HUES48 (cell line): ENCODE measurements around the gene FCHSD2.

ENCODE experiments used
- H3K27ac ChIP-seq: one replicate; pipeline ENCODE4 v1.7.0; 2013; ENCODE audit warnings: low read depth, low read length, inconsistent platforms
- H3K27me3 ChIP-seq: 2 replicates; pipeline ENCODE4 v1.6.1; 2013; ENCODE audit warnings: mild to moderate bottlenecking, low read length; ENCODE audit not compliant: control insufficient read depth, insufficient read depth
- H3K36me3 ChIP-seq: 2 replicates; pipeline ENCODE4 v1.6.1; 2013; ENCODE audit warnings: low read length; ENCODE audit not compliant: control insufficient read depth, insufficient read depth
- H3K4me1 ChIP-seq: 2 replicates; pipeline ENCODE4 v1.6.1; 2013; ENCODE audit warnings: mild to moderate bottlenecking, low read length; ENCODE audit not compliant: control insufficient read depth, insufficient read depth
- H3K4me3 ChIP-seq: 2 replicates; pipeline ENCODE4 v1.5.1; 2013; ENCODE audit warnings: mild to moderate bottlenecking, low read depth, low read length
- H3K9ac ChIP-seq: 2 replicates; pipeline ENCODE4 v1.6.1; 2013; ENCODE audit warnings: mild to moderate bottlenecking, low read depth, low read length, moderate library complexity
- H3K9me3 ChIP-seq: 2 replicates; pipeline ENCODE4 v1.6.1; 2013; ENCODE audit warnings: low read length; ENCODE audit not compliant: control insufficient read depth, insufficient read depth

Gene FCHSD2

DNA sequence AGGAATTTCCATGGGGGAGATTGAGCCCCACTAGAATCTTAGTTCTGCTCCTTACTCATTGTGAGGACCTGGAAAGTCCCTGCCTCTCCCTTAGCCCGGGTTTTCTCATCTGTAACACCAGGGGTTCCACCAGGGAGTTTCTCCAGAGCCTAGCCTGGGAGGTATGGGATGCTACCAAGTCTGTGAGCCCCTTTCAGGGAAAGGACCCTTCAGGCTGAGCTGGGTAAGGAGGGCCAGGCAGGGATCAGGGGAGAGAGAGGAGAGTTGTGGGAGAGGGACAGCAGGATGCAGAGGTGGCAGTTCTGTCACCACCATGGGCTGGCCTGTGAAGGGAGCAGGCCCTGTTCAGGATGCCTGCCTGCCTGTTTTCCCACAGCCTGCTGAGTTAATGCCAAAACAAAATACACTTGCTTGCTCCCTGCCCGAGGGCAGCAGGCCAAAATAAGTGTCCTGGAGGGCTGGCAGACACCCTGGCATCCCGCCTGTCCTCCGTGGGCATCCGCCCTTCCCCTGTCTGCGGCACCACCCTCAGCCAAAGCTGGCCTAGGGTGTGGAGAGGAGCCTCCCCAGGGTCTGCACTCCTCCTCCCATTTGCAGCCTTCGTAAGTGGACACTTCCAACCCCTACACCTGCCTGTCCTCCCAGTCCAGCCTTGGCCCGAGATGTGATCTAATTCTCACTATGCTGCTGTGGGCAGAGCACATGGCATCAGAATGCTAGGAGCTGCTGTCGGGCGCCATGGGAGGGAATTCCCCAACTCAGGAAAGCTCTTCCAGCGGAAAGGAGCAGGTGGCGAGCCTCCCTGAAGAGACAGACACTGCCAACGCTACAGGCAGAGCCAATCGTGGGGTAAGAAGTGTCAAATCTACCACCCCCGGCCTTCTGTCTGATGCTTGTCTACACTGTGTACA is 5.9 kb upstream of the FCHSD2 start:
- no peaks in the 10 kb centered on the region for H3K27me3 ChIP-seq
- no peaks in the 10 kb centered on the region for H3K36me3 ChIP-seq
- no peak overlapping the region for H3K4me3 ChIP-seq
- H3K27ac ChIP-seq: no peak overlapping the region
- no peaks in the 10 kb centered on the region for H3K9me3 ChIP-seq
- peaks cover 11% of the 10 kb centered on the region for H3K4me1 ChIP-seq
- no peak overlapping the region for H3K9ac ChIP-seq

DNA sequence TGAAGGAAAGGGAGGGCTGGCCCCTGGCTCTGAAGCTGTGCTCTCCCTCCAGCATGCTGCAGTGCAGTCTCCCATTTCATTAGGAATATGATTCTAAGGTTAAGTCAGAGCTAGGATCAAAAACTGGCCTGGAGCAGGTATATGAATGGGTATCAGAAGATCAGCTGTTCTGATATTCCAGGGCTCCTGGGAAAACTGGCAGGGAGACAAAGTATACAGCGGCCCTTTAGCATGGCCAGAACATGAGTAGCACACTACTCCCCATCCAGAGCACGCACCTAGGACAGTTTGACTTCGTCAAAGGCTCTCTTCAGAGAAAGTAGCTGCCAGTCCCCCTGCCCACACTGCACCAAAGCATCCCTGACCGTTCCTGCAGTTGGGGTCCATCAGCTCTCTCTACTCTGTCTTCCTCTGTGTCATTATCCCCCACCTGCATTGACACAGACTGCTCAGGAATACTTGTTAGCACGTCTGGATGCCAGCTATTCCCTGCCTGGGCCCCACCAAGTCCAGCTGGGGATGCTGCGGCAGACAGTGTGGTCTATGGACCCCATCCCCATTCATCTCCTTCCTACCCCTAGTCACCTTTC is 4.0 kb upstream of the FCHSD2 start:
- H3K27me3 ChIP-seq: peaks cover under 1% of the 10 kb centered on the region
- H3K4me1 ChIP-seq: peaks cover 7% of the 10 kb centered on the region; the same call in 1 of the 2 replicates
- no peak overlapping the region for H3K9ac ChIP-seq
- H3K9me3 ChIP-seq: no peaks in the 10 kb centered on the region
- no peak overlapping the region for H3K27ac ChIP-seq
- H3K4me3 ChIP-seq: no peak overlapping the region
- no peaks in the 10 kb centered on the region for H3K36me3 ChIP-seq

DNA sequence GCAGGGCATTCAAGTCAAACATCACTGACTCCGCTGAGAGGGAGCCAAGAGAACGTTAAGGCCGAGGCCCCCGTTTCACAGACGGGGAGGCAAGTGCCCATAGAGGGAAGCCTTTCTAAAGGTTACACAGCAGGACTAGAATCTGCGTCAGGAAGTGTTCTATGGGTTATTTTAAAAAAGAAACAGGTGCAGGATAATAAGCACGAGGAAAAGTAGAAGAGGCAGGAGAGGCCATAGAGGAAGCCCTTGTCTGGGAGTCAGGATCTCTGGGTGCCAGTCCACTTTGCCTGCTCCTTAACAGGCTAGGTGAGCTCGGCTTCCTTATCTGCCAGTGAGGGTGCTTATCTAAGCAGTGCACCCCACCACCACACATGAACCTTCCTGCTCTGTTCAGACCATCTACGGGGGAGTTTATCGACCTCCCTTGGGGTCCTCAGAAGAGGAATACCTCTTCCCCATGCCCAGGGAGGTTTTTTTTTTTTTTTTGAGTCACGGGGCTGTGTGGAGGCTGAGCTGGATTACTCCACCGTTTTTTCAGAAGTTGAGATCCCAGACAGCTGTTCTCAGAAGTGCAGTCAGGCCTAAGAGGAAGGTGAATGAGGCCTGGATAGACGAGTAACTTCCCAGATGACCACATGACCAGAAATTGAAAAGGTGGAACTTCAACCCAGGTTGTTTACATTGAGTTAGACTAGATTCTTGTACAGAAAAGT is 1.2 kb upstream of the FCHSD2 start:
- H3K4me1 ChIP-seq: peaks cover 15% of the 10 kb centered on the region
- H3K27ac ChIP-seq: peak overlapping the region; percentile 50
- H3K27me3 ChIP-seq: peaks cover 10% of the 10 kb centered on the region
- H3K9me3 ChIP-seq: no peaks in the 10 kb centered on the region
- peak overlapping the region; percentile 44; the same call in 1 of the 2 replicates for H3K9ac ChIP-seq
- peak overlapping the region; percentile 74 for H3K4me3 ChIP-seq
- 0 out of 2 replicates have a peak, but pooled peaks cover 3% of the 10 kb centered on the region for H3K36me3 ChIP-seq

DNA sequence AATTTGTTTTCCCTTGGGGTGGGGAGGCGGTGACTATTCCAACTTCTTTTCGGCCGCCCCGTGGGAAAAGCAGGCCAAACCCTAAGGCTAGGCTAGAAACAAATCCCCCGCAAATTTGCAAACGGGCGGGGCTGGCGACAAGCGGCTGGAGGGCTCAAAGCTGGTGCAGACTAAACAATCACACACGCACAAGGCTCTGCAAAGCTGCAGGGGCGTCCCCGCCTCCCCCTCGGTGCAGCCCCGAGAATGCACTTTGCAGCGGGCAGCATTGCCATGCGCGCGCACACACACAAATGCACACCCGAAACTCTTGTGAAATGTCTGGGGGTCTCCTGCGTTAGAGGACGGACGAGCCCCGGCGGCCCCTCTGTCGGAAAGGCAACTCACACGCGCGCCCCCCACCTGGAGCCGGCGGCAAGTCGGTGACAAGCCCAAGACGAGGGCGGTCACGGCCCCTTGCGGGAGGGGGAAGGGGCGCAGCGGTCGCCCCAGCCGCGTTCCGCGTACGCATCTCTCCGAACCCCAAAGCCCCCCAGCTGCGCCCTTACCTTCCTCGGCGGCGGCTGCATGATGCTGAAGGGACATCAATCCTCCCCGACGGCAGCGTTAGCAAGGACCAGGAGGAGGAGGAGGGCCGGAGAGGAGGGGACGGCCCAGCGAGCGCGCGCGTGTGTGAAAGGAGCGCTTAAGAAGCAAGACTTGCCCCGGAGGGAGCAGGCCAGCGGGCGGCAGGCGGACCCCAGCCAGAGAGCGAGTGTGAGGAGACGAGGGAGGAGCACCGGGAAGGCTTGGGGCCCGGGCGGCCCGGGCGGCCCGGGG is 600 bp downstream of the FCHSD2 start:
- H3K4me1 ChIP-seq: peaks cover 15% of the 10 kb centered on the region
- H3K4me3 ChIP-seq: peak overlapping the region; percentile 74

DNA sequence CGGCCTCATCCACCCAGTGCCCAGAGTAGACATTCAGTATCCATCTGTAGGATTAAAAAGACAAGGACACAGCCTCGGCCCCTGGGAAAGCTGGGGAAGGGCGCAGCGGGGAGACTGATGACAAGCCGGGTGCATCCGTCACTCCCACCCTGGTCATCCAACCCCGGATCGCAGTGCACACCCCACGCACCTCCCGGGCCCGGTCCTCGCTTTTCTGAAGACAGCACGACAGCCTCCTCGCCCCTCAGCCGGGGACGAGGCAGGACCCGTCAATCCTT is 1.1 kb downstream of the FCHSD2 start:
- Histone ChIP-seq H3K27ac (peak overlapping the region; percentile 89), H3K27me3 (peaks cover 10% of the 10 kb centered on the region), H3K4me3 (peak overlapping the region; percentile 74), H3K9ac (no peak overlapping the region), H3K4me1 (peaks cover 15% of the 10 kb centered on the region), H3K36me3 (peaks cover 3% of the 10 kb centered on the region; the same call in 1 of the 2 replicates), H3K9me3 (no peaks in the 10 kb centered on the region)

More for the DNA sequence above, 600 bp downstream of the FCHSD2 start:
- peaks cover 3% of the 10 kb centered on the region; the same call in 1 of the 2 replicates for H3K36me3 ChIP-seq
- H3K9me3 ChIP-seq: no peaks in the 10 kb centered on the region
- H3K27me3 ChIP-seq: peaks cover 10% of the 10 kb centered on the region
- peak overlapping the region; percentile 89 for H3K27ac ChIP-seq
- peak overlapping the region; percentile 88; the same call in 1 of the 2 replicates for H3K9ac ChIP-seq

DNA sequence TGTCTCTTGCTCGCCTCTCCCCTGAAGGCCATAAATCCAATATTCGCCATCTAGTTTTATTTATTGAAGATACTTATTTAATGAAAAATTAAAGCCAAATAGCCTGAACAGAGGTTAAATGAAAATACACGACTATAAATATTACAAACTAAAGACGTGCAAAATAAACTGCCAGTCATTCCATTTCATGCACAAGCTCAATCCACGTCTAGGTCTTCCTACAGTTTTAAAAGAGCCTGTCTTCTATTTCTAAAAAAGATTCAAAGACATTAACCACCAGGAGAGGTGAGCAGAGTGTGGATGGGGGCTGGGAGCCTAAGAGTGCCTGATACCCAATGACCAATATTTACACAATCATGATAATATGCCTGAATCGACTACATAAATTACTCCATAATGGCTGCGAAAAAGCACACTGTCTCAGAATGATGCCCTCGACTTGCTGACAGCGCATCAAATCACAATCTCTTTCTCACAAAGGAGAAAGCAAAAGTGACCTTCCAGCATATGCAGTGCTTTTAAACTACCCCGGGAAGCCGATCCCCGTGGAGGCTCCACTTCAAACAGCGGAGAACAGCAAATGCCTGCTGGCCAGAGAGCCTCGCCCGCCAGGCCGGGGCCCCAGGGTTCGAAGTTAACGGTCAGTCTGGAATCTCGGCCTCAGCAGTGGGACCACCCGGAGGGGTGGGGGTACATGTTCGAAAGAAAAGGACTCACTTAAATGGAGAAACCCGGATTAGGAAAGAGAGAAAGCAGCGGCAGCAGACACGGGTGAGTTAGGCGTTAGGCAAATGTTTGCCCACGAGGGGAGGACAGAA is 1.7 kb downstream of the FCHSD2 start:
- Histone ChIP-seq H3K9me3 (no peaks in the 10 kb centered on the region), H3K9ac (no peak overlapping the region), H3K27me3 (peaks cover 10% of the 10 kb centered on the region), H3K27ac (peak overlapping the region; percentile 26), H3K36me3 (peaks cover 3% of the 10 kb centered on the region; the same call in 1 of the 2 replicates), H3K4me1 (peaks cover 15% of the 10 kb centered on the region), H3K4me3 (peak overlapping the region; percentile 74)

DNA sequence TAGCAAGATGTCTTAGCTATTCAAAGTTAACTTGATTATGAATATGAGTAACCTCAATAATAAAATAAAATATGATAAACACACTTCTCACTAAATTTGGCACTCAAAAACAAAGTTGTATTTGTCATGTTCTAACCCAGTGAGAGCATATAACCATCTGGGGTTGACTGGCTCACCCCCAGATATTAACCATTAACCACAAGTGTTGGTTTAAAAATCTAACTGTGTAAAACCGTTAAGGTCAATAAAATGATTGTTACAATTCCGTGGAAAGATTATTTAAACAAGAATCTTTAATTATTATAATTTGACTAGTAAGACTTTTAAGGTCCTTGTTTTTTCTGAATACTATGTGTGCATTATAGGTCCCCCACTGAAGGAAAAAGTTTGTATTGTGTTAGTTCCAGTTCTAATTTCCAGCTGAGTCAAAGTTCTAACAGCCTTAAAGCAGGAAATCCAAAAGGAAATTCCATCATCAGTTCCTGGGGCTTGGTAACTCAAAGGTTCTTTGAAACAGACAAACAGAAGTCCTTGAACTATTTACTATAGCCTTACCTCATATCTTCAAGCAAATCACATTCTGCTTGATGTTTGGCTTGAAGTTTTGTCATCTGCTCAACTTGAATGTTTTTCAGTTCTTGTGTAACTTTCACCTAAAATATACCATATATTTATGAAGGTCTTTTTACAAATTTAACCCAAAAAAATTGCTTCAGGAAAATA is 2.5 kb downstream of the FCHSD2 start:
- H3K9me3 ChIP-seq: no peaks in the 10 kb centered on the region
- peak overlapping the region; percentile 74; the same call in 1 of the 2 replicates for H3K4me3 ChIP-seq
- no peak overlapping the region for H3K27ac ChIP-seq
- peaks cover 10% of the 10 kb centered on the region for H3K27me3 ChIP-seq
- peaks cover 15% of the 10 kb centered on the region for H3K4me1 ChIP-seq
- peaks cover 3% of the 10 kb centered on the region; the same call in 1 of the 2 replicates for H3K36me3 ChIP-seq
- no peak overlapping the region for H3K9ac ChIP-seq

DNA sequence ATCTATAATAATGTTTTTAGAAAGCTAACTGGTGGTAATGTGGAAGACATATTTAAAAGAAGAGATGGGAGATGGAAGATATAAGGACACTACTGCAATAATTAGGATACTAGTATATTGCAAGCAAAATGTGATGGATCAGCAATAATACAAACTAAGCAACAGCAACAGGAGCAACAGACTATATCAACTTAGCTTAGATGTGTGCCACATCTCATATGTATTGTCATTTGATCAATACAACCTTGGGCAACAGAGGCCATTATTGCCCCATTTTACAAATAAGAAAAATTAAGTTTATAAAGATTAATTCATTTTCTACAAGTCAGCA is 4.2 kb downstream of the FCHSD2 start:
- no peak overlapping the region for H3K27ac ChIP-seq
- peaks cover 10% of the 10 kb centered on the region for H3K27me3 ChIP-seq
- H3K9me3 ChIP-seq: no peaks in the 10 kb centered on the region
- H3K9ac ChIP-seq: no peak overlapping the region
- H3K4me1 ChIP-seq: peaks cover 8% of the 10 kb centered on the region
- peaks cover 3% of the 10 kb centered on the region; the same call in 1 of the 2 replicates for H3K36me3 ChIP-seq
- H3K4me3 ChIP-seq: no peak overlapping the region

DNA sequence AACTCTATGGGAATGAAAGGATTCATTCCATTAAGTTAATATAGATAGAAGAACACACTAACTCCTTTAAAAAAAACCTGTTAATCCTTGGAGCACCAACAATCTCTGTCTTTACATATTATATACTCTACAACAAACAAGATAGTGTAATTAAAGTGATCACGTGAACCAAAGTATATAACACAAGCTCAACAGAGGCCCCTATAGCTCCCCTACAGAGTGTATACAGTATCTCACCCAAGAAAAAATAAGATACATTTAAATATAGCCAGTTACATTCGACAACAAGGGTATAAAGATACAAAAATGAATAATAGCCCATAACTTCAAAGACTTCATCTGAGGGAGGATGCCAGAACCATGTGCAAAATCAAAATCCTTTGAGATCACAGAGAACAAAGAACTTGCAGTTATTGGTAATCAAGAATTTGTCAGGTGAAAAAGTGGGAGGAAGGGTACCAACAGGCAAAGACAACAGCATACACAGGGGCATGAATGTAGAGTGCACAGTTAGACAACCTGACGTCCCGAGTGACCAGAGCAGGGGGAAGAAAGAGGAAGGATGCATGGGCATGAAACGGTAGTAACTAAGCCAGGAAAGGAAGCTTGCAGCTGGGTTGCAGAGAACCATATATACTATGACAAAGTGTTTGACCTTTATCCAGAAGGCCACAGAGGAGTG is 4.7 kb downstream of the FCHSD2 start:
- peaks cover 3% of the 10 kb centered on the region; the same call in 1 of the 2 replicates for H3K36me3 ChIP-seq
- no peak overlapping the region for H3K27ac ChIP-seq
- H3K4me3 ChIP-seq: no peak overlapping the region

More for the DNA sequence above, 4.7 kb downstream of the FCHSD2 start:
- Histone ChIP-seq H3K9me3 (no peaks in the 10 kb centered on the region), H3K27me3 (peaks cover 10% of the 10 kb centered on the region), H3K9ac (no peak overlapping the region), H3K4me1 (peaks cover 8% of the 10 kb centered on the region)
